ENCODE data around the gene DOK6.

Gene DOK6

GRCh38 chr18:69367104-69367503, 33.6 kb upstream of the DOK6 start:
- no CpG with 5 or more reads among the region's 2 CpGs for WGBS (ENCODE audit: insufficient coverage)
- no peaks in the 10 kb centered on the region for H3K36me3 ChIP-seq (ENCODE audit: control insufficient read depth in 4 of 4, insufficient read depth in 4 of 4, low read length in 3 of 4)
- ChIA-PET CTCF (no interaction called here), POLR2A (no interaction called here)
- H3K4me1 ChIP-seq (ENCODE audit: control extremely low read depth in 1 of 4, control insufficient read depth in 4 of 4, insufficient read depth in 4 of 4, low read length in 3 of 4) = no peaks in the 10 kb centered on the region
- H3K9me3 ChIP-seq (ENCODE audit: control extremely low read depth in 1 of 5, control insufficient read depth in 4 of 5, insufficient read depth in 2 of 5, low read depth in 1 of 5, low read length in 4 of 5) = no peaks in the 10 kb centered on the region
- no peaks in the 10 kb centered on the region for H3K27me3 ChIP-seq (replicated peaks in 2 of 5; ENCODE audit: control insufficient read depth in 4 of 5, insufficient read depth in 5 of 5, low read length in 4 of 5)
- no peak for DNase-seq
- no peak overlapping the region for H3K27ac ChIP-seq (ENCODE audit: insufficient read depth in 1 of 2, low read depth in 1 of 2, low read length in 2 of 2, poor library complexity in 1 of 2, severe bottlenecking in 2 of 2)
- H3K4me3 ChIP-seq (ENCODE audit: control insufficient read depth in 1 of 7, extremely low read depth in 1 of 7, insufficient read depth in 4 of 7, low read depth in 2 of 7, low read length in 6 of 7) = no peak overlapping the region

DNA sequence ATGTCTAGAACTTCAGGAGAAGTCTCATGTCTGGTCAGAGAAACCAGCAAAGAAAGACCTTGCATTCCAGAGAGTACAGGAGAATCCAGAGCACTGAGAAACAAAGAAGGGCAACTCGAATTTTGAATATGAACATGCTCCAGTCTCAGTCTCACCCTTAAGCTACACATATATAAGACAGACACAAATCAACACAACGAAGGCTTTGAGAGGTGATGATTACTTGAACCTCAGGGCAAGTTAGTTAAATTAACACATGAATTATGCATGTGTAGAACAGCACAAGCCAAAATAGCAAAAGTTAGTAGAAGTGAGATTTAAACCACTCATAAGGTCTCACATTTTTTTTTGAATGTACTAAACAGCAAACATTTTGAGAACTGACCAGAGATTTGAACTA, 29.0 kb upstream of the DOK6 start:
- Histone ChIP-seq H3K4me1 (ENCODE audit: control extremely low read depth in 1 of 4, control insufficient read depth in 4 of 4, insufficient read depth in 4 of 4, low read length in 3 of 4) (no peaks in the 10 kb centered on the region), H3K36me3 (ENCODE audit: control insufficient read depth in 4 of 4, insufficient read depth in 4 of 4, low read length in 3 of 4) (no peaks in the 10 kb centered on the region), H3K27me3 (replicated peaks in 2 of 5; ENCODE audit: control insufficient read depth in 4 of 5, insufficient read depth in 5 of 5, low read length in 4 of 5) (no peaks in the 10 kb centered on the region), H3K4me3 (ENCODE audit: control insufficient read depth in 1 of 7, extremely low read depth in 1 of 7, insufficient read depth in 4 of 7, low read depth in 2 of 7, low read length in 6 of 7) (no peak overlapping the region), H3K9me3 (ENCODE audit: control extremely low read depth in 1 of 5, control insufficient read depth in 4 of 5, insufficient read depth in 2 of 5, low read depth in 1 of 5, low read length in 4 of 5) (no peaks in the 10 kb centered on the region), H3K27ac (ENCODE audit: insufficient read depth in 1 of 2, low read depth in 1 of 2, low read length in 2 of 2, poor library complexity in 1 of 2, severe bottlenecking in 2 of 2) (no peak overlapping the region)
- ChIA-PET POLR2A (no interaction called here), CTCF (no interaction called here)
- no CpG with 5 or more reads among the region's 2 CpGs for WGBS (ENCODE audit: insufficient coverage)
- no peak for DNase-seq

- Histone ChIP-seq H3K27me3 (replicated peaks in 2 of 5; ENCODE audit: control insufficient read depth in 4 of 5, insufficient read depth in 5 of 5, low read length in 4 of 5) (no peaks in the 10 kb centered on the region), H3K27ac (ENCODE audit: insufficient read depth in 1 of 2, low read depth in 1 of 2, low read length in 2 of 2, poor library complexity in 1 of 2, severe bottlenecking in 2 of 2) (no peak overlapping the region), H3K4me1 (ENCODE audit: control extremely low read depth in 1 of 4, control insufficient read depth in 4 of 4, insufficient read depth in 4 of 4, low read length in 3 of 4) (no peaks in the 10 kb centered on the region), H3K9me3 (ENCODE audit: control extremely low read depth in 1 of 5, control insufficient read depth in 4 of 5, insufficient read depth in 2 of 5, low read depth in 1 of 5, low read length in 4 of 5) (no peaks in the 10 kb centered on the region), H3K4me3 (ENCODE audit: control insufficient read depth in 1 of 7, extremely low read depth in 1 of 7, insufficient read depth in 4 of 7, low read depth in 2 of 7, low read length in 6 of 7) (no peak overlapping the region), H3K36me3 (ENCODE audit: control insufficient read depth in 4 of 4, insufficient read depth in 4 of 4, low read length in 3 of 4) (no peaks in the 10 kb centered on the region)
- no peak for DNase-seq
- CTCF ChIA-PET = no interaction called here
- 87% methylated on average over 6 of the region's 7 CpGs for WGBS (ENCODE audit: insufficient coverage)
- POLR2A ChIA-PET = no interaction called here
Observed at GRCh38 chr18:69380324-69380723, 20.4 kb upstream of the DOK6 start.

DNA sequence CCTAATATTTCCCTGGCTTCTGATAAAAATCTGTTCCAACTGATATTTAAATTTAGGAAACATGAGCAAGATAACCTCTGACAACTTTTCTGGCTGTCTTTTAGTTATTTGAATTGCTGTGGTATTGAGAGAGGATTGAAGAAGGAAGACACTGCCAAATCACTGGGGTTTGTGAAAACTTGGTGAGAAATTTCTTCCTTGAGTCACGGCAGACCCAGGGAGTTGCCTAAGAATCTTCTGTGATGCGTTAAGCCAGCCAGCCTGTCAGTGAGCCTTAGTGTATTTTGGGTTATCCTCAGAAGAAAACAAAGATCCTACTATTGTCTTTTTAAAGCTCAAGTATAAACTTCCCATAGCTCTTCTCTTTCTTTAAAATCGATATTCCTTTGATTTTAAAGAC, 17.5 kb upstream of the DOK6 start:
- WGBS (ENCODE audit: insufficient coverage) = 73% methylated on average over 2 of the region's 3 CpGs
- no peak overlapping the region for H3K27ac ChIP-seq (ENCODE audit: insufficient read depth in 1 of 2, low read depth in 1 of 2, low read length in 2 of 2, poor library complexity in 1 of 2, severe bottlenecking in 2 of 2)

DNA sequence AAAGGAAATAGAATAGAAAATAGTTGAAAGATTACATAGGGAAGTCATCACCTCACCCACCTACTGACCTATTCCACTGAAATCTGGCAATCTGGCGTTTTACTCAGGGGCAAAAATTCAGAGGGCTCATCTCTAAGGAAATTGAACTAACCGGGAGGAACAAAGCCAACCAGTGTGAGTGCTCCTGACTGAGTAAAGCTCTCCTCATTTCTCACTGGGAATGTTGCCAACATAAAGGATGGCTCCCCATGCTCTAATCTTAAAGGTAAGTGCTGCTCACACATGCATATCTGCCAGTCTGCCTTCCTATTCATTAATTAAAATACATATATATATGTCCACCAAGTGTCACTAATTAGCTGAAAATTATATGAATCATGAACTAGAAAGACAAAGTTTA, 13.5 kb upstream of the DOK6 start:
- Histone ChIP-seq H3K4me3 (ENCODE audit: control insufficient read depth in 1 of 7, extremely low read depth in 1 of 7, insufficient read depth in 4 of 7, low read depth in 2 of 7, low read length in 6 of 7) (no peak overlapping the region), H3K36me3 (ENCODE audit: control insufficient read depth in 4 of 4, insufficient read depth in 4 of 4, low read length in 3 of 4) (no peaks in the 10 kb centered on the region), H3K4me1 (ENCODE audit: control extremely low read depth in 1 of 4, control insufficient read depth in 4 of 4, insufficient read depth in 4 of 4, low read length in 3 of 4) (no peaks in the 10 kb centered on the region), H3K9me3 (ENCODE audit: control extremely low read depth in 1 of 5, control insufficient read depth in 4 of 5, insufficient read depth in 2 of 5, low read depth in 1 of 5, low read length in 4 of 5) (no peaks in the 10 kb centered on the region), H3K27ac (ENCODE audit: insufficient read depth in 1 of 2, low read depth in 1 of 2, low read length in 2 of 2, poor library complexity in 1 of 2, severe bottlenecking in 2 of 2) (no peak overlapping the region), H3K27me3 (replicated peaks in 2 of 5; ENCODE audit: control insufficient read depth in 4 of 5, insufficient read depth in 5 of 5, low read length in 4 of 5) (no peaks in the 10 kb centered on the region)
- no peak for DNase-seq
- WGBS (ENCODE audit: insufficient coverage) = 90% methylated on average over 2 of the region's 2 CpGs
- CTCF ChIA-PET = no interaction called here
- POLR2A ChIA-PET = no interaction called here

More for the DNA sequence above, 17.5 kb upstream of the DOK6 start:
- H3K4me3 ChIP-seq (ENCODE audit: control insufficient read depth in 1 of 7, extremely low read depth in 1 of 7, insufficient read depth in 4 of 7, low read depth in 2 of 7, low read length in 6 of 7) = no peak overlapping the region
- CTCF ChIA-PET = no interaction called here
- H3K27me3 ChIP-seq (replicated peaks in 2 of 5; ENCODE audit: control insufficient read depth in 4 of 5, insufficient read depth in 5 of 5, low read length in 4 of 5) = no peaks in the 10 kb centered on the region
- POLR2A ChIA-PET = no interaction called here
- no peaks in the 10 kb centered on the region for H3K36me3 ChIP-seq (ENCODE audit: control insufficient read depth in 4 of 4, insufficient read depth in 4 of 4, low read length in 3 of 4)
- H3K4me1 ChIP-seq (ENCODE audit: control extremely low read depth in 1 of 4, control insufficient read depth in 4 of 4, insufficient read depth in 4 of 4, low read length in 3 of 4) = no peaks in the 10 kb centered on the region
- DNase-seq = no peak
- no peaks in the 10 kb centered on the region for H3K9me3 ChIP-seq (ENCODE audit: control extremely low read depth in 1 of 5, control insufficient read depth in 4 of 5, insufficient read depth in 2 of 5, low read depth in 1 of 5, low read length in 4 of 5)

DNA sequence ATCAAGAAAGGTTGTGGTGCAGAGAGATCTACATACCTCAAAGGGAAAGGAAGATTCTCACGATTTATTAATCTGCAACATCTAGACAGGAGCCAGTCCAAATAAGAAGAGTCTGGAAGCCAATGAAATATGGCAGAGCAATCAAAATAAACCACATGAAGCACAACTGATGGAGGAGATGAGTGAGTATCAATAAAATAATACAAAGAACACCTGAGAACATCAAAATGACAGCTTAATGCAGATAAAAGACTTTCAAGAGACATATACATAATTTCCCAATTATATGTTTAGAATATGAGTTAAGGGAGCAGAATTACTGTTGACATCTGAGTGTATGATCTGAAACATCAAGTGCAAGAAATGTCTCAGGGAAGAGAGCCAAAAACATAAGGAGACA, 12.5 kb upstream of the DOK6 start:
- no peak overlapping the region for H3K4me3 ChIP-seq (ENCODE audit: control insufficient read depth in 1 of 7, extremely low read depth in 1 of 7, insufficient read depth in 4 of 7, low read depth in 2 of 7, low read length in 6 of 7)
- no peaks in the 10 kb centered on the region for H3K36me3 ChIP-seq (ENCODE audit: control insufficient read depth in 4 of 4, insufficient read depth in 4 of 4, low read length in 3 of 4)
- CTCF ChIA-PET = no interaction called here
- no CpG with 5 or more reads among the region's 1 CpG for WGBS (ENCODE audit: insufficient coverage)
- POLR2A ChIA-PET = no interaction called here
- no peaks in the 10 kb centered on the region for H3K9me3 ChIP-seq (ENCODE audit: control extremely low read depth in 1 of 5, control insufficient read depth in 4 of 5, insufficient read depth in 2 of 5, low read depth in 1 of 5, low read length in 4 of 5)
- DNase-seq = no peak
- H3K4me1 ChIP-seq (ENCODE audit: control extremely low read depth in 1 of 4, control insufficient read depth in 4 of 4, insufficient read depth in 4 of 4, low read length in 3 of 4) = no peaks in the 10 kb centered on the region
- no peaks in the 10 kb centered on the region for H3K27me3 ChIP-seq (replicated peaks in 2 of 5; ENCODE audit: control insufficient read depth in 4 of 5, insufficient read depth in 5 of 5, low read length in 4 of 5)
- no peak overlapping the region for H3K27ac ChIP-seq (ENCODE audit: insufficient read depth in 1 of 2, low read depth in 1 of 2, low read length in 2 of 2, poor library complexity in 1 of 2, severe bottlenecking in 2 of 2)

DNA sequence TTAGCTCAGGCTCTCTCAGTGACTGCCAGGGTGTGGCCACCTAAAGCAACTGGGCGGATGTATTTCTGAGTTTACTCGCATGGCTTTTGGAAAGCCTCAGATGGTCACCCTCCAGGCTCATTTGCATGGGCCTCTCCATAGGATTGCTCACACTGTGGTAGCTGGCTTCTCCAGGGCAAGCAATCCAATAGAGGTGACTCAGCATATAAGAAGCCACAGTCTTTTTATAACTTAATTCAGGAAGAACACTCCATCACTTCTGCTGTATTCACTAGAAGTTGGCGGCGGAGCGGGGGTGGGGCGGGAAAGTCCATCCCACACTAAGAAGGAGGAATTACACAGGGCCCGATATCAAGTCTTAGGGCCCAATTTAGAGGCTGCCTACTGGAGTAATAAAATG, 3.6 kb upstream of the DOK6 start:
- Histone ChIP-seq H3K9me3 (ENCODE audit: control extremely low read depth in 1 of 5, control insufficient read depth in 4 of 5, insufficient read depth in 2 of 5, low read depth in 1 of 5, low read length in 4 of 5) (peaks cover 0 to 5% (median under 1%) of the 10 kb centered on the region in 5 experiments), H3K27ac (ENCODE audit: insufficient read depth in 1 of 2, low read depth in 1 of 2, low read length in 2 of 2, poor library complexity in 1 of 2, severe bottlenecking in 2 of 2) (no peak overlapping the region), H3K36me3 (ENCODE audit: control insufficient read depth in 4 of 4, insufficient read depth in 4 of 4, low read length in 3 of 4) (no peaks in the 10 kb centered on the region), H3K4me1 (ENCODE audit: control extremely low read depth in 1 of 4, control insufficient read depth in 4 of 4, insufficient read depth in 4 of 4, low read length in 3 of 4) (peaks cover 0 to 18% (median 14%) of the 10 kb centered on the region in 4 experiments), H3K27me3 (replicated peaks in 2 of 5; ENCODE audit: control insufficient read depth in 4 of 5, insufficient read depth in 5 of 5, low read length in 4 of 5) (peaks cover 0 to 41% (median 16%) of the 10 kb centered on the region in 5 experiments), H3K4me3 (ENCODE audit: control insufficient read depth in 1 of 7, extremely low read depth in 1 of 7, insufficient read depth in 4 of 7, low read depth in 2 of 7, low read length in 6 of 7) (no peak overlapping the region)
- POLR2A ChIA-PET = no interaction called here
- CTCF ChIA-PET = no interaction called here
- WGBS (ENCODE audit: insufficient coverage) = 98% methylated on average over 7 of the region's 7 CpGs
- DNase-seq = no peak

Measured in common myeloid progenitor, CD34-positive (primary cell).